Prostate gland (tissue), 2 donors: ENCODE results near the gene ANAPC1. TPM values are rescaled to one million over a fixed set of nuclear protein-coding genes. Genes with fewer than 3 reads are reported as not detected.
"Not testable (repeated sequence)": the region's sequence is repeated elsewhere in the genome, so short reads cannot be mapped to it uniquely, and the experiment has no call there.

Experiments used
- DNase-seq: peaks from one replicate; pipeline ENCODE4 v3.0.0-alpha.2; 2019; ENCODE audit warnings: low spot score
- H3K27ac ChIP-seq, 2 donors: fragments of 200-600 bp; sonication (generic); 2 replicates each; pipeline ENCODE4 v1.5.1; 2017 to 2019
- H3K27me3 ChIP-seq: fragments of 200-600 bp; sonication (generic); replicated peaks from 2 replicates; pipeline ENCODE4 v1.5.1; 2019; ENCODE audit not compliant: insufficient read depth
- H3K36me3 ChIP-seq, 2 donors: fragments of 200-600 bp; sonication (generic); 1 replicate in 1 of 2; 2 replicates in 1 of 2; pipeline versions ENCODE4 v1.5.1 to v1.8.1; 2017 to 2019
- H3K4me1 ChIP-seq: fragments of 200-600 bp; sonication (generic); replicated peaks from 2 replicates; pipeline ENCODE4 v1.5.1; 2019
- H3K4me3 ChIP-seq, 2 donors: fragments of 200-600 bp; sonication (generic); 2 replicates each; pipeline ENCODE4 v1.5.1; 2017 to 2019
- H3K9me3 ChIP-seq: fragments of 200-600 bp; sonication (generic); 2 replicates; pipeline ENCODE4 v1.5.1; 2017
- WGBS: methylation state at CpG from one replicate; pipeline ENCODE4 v1.1.5; 2018; 5-methylcytosine and 5-hydroxymethylcytosine counted together
- intact Hi-C: fragments of 100-400 bp; cut with DNase I; formaldehyde crosslinking; loops from one replicate; pipeline ENCODE4 v1.14.2; 2022
- total RNA-seq, 2 donors: library from RNA; depleted of rRNA; stranded (reverse); fragments of >200 nt; gene quantifications; one replicate each; pipeline ENCODE4 v1.1.0, GENCODE V29; 2016

Gene ANAPC1
- total RNA-seq, 2 donors from 2014 or later, result 48.6 to 49.7 TPM

GRCh38 chr2:111781443-111782094 lies 102.4 kb downstream of the ANAPC1 start:
- H3K4me3 ChIP-seq, H3K36me3 ChIP-seq, H3K9me3 ChIP-seq, H3K27me3 ChIP-seq, H3K4me1 ChIP-seq, intact Hi-C loops, H3K27ac ChIP-seq: not testable (repeated sequence)
- 45% methylated on average over 9 of the region's 9 CpGs for WGBS
- peak; percentile 14 for DNase-seq

GRCh38 chr2:111777155-111777554 lies 106.8 kb downstream of the ANAPC1 start:
- WGBS, result 89% methylated on average over 4 of the region's 4 CpGs
- H3K4me3 ChIP-seq, intact Hi-C loops, DNase-seq, H3K36me3 ChIP-seq, H3K4me1 ChIP-seq, H3K27ac ChIP-seq, H3K27me3 ChIP-seq, H3K9me3 ChIP-seq: not testable (repeated sequence)

GRCh38 chr2:111776296-111776695 lies 107.7 kb downstream of the ANAPC1 start:
- intact Hi-C loops, H3K4me3 ChIP-seq, DNase-seq, H3K27ac ChIP-seq, H3K4me1 ChIP-seq, H3K27me3 ChIP-seq, H3K36me3 ChIP-seq, H3K9me3 ChIP-seq: not testable (repeated sequence)
- WGBS, result 100% methylated on average over 1 of the region's 3 CpGs

- DNase-seq, H3K4me1 ChIP-seq, H3K27ac ChIP-seq, H3K36me3 ChIP-seq, H3K9me3 ChIP-seq, H3K27me3 ChIP-seq, intact Hi-C loops, H3K4me3 ChIP-seq: not testable (repeated sequence)
- 33% methylated on average over 1 of the region's 6 CpGs for WGBS
Observed at GRCh38 chr2:111772180-111772579, 111.8 kb downstream of the ANAPC1 start.

- H3K36me3 ChIP-seq, H3K4me1 ChIP-seq, DNase-seq, intact Hi-C loops, H3K27ac ChIP-seq, H3K27me3 ChIP-seq, H3K4me3 ChIP-seq, H3K9me3 ChIP-seq: not testable (repeated sequence)
- 65% methylated on average over 2 of the region's 3 CpGs for WGBS
Observed at GRCh38 chr2:111770916-111771658, 112.9 kb downstream of the ANAPC1 start.

GRCh38 chr2:111768266-111769190 lies 115.5 kb downstream of the ANAPC1 start:
- H3K36me3 ChIP-seq, intact Hi-C loops, H3K4me3 ChIP-seq, H3K27ac ChIP-seq, H3K27me3 ChIP-seq, H3K4me1 ChIP-seq, H3K9me3 ChIP-seq, DNase-seq: not testable (repeated sequence)
- WGBS, result 95% methylated on average over 7 of the region's 8 CpGs

- DNase-seq, H3K4me3 ChIP-seq, H3K27ac ChIP-seq, H3K9me3 ChIP-seq, intact Hi-C loops, H3K4me1 ChIP-seq, H3K36me3 ChIP-seq, H3K27me3 ChIP-seq: not testable (repeated sequence)
- WGBS, result 59% methylated on average over 4 of the region's 4 CpGs
Observed at GRCh38 chr2:111767087-111767486, 116.9 kb downstream of the ANAPC1 start.

- intact Hi-C loops, H3K27ac ChIP-seq, DNase-seq, H3K36me3 ChIP-seq, H3K4me3 ChIP-seq, H3K27me3 ChIP-seq, H3K4me1 ChIP-seq, H3K9me3 ChIP-seq: not testable (repeated sequence)
- whole genome bisulfite sequencing, result 88% methylated on average over 1 of the region's 8 CpGs
Observed at GRCh38 chr2:111766295-111766694, 117.7 kb downstream of the ANAPC1 start.

GRCh38 chr2:111764151-111764550 lies 119.8 kb downstream of the ANAPC1 start:
- H3K4me3 ChIP-seq, H3K27me3 ChIP-seq, H3K36me3 ChIP-seq, intact Hi-C loops, H3K27ac ChIP-seq, H3K9me3 ChIP-seq, H3K4me1 ChIP-seq, DNase-seq: not testable (repeated sequence)
- 100% methylated on average over 4 of the region's 4 CpGs for WGBS

- H3K9me3 ChIP-seq, H3K36me3 ChIP-seq, intact Hi-C loops, H3K4me3 ChIP-seq, DNase-seq, H3K27me3 ChIP-seq, H3K27ac ChIP-seq, H3K4me1 ChIP-seq: not testable (repeated sequence)
- WGBS, result 98% methylated on average over 8 of the region's 9 CpGs
Observed at GRCh38 chr2:111760697-111761284, 123.2 kb downstream of the ANAPC1 start.

GRCh38 chr2:111752533-111752932 lies 131.5 kb downstream of the ANAPC1 start:
- H3K27ac ChIP-seq, result not testable (repeated sequence)

GRCh38 chr2:111750641-111751040 lies 133.4 kb downstream of the ANAPC1 start:
- WGBS, result 67% methylated on average over 1 of the region's 1 CpG

More at GRCh38 chr2:111752533-111752932, 131.5 kb downstream of the ANAPC1 start:
- intact Hi-C loops, H3K27me3 ChIP-seq, H3K36me3 ChIP-seq, H3K9me3 ChIP-seq, H3K4me3 ChIP-seq, H3K4me1 ChIP-seq, DNase-seq: not testable (repeated sequence)
- 100% methylated on average over 1 of the region's 3 CpGs for WGBS

More at GRCh38 chr2:111750641-111751040, 133.4 kb downstream of the ANAPC1 start:
- H3K4me1 ChIP-seq, H3K9me3 ChIP-seq, DNase-seq, H3K27me3 ChIP-seq, H3K36me3 ChIP-seq, H3K27ac ChIP-seq, H3K4me3 ChIP-seq, intact Hi-C loops: not testable (repeated sequence)
